GM12878 (cell line): Measurements from ENCODE around the gene EVA1A. TPM values are rescaled to one million over a fixed set of nuclear protein-coding genes. Genes with fewer than 3 reads are reported as not detected.

ENCODE experiments used
- ATAC-seq: fragments of 200-7000 bp; cut with Tn5 transposase; 3 replicates; pipeline ENCODE4 v1.9.1; 2020; ENCODE audit warnings: mild to moderate bottlenecking, moderate library complexity
- BruUV-seq: library from RNA; stranded (reverse); fragments of 400-500 nt; replicated peaks from 2 replicates; lab custom pipeline; 2021; lab: Mats Ljungman, UMichigan
- CTCF ChIA-PET: fragments of 300-600 bp; sonication (Branson Sonifier 250); formaldehyde crosslinking; extraction: SDS; loops from one replicate; lab custom pipeline; 2021; ENCODE audit warnings: inconsistent platforms; lab: Yijun Ruan, JAX
- POLR2A ChIA-PET: fragments of 350-600 bp; formaldehyde crosslinking; extraction: SDS; loops from one replicate; lab custom pipeline; 2021; ENCODE audit warnings: inconsistent platforms; lab: Charles Lee
- RAD21 ChIA-PET: fragments of 300-600 bp; sonication (Branson Sonifier 250); formaldehyde crosslinking; loops from one replicate; lab custom pipeline; 2023; ENCODE audit warnings: antibody characterized with exemption; ENCODE audit not compliant: unreplicated experiment; lab: Charles Lee
- SMC1A ChIA-PET: fragments of 300-600 bp; sonication (Branson Sonifier 250); formaldehyde crosslinking; loops from one replicate; lab custom pipeline; 2023; ENCODE audit not compliant: unreplicated experiment, uncharacterized antibody; lab: Charles Lee
- DNase-seq: peaks from one replicate; pipeline ENCODE4 v3.0.0-alpha.2; 2011; ENCODE audit warnings: low read depth, low spot score
- FAIRE-seq: peaks from 3 replicates; lab custom pipeline; 2011; peaks lifted over from hg19 to GRCh38; lab: Jason Lieb, UNC
- H2AFZ ChIP-seq: 2 replicates; pipeline ENCODE4 v1.6.0; 2011; ENCODE audit warnings: low read depth, low read length, control low read depth; ENCODE audit not compliant: control insufficient read depth
- H3K27ac ChIP-seq: 2 replicates; pipeline ENCODE4 v1.5.1; 2011; ENCODE audit warnings: control low read depth; ENCODE audit not compliant: control insufficient read depth, insufficient read depth
- H3K27me3 ChIP-seq, 2 experiments: replicated peaks in 1 of 2; 2 replicates each; pipeline versions ENCODE4 v1.6.0 to v1.6.1; 2011; ENCODE audit warnings: low read length in 1 of 2; ENCODE audit not compliant: control insufficient read depth in 2 of 2, insufficient read depth in 2 of 2
- H3K36me3 ChIP-seq, 2 experiments: 2 replicates each; pipeline ENCODE4 v1.5.1; 2011; ENCODE audit warnings: low read length in 1 of 2; ENCODE audit not compliant: control insufficient read depth in 2 of 2, insufficient read depth in 2 of 2
- H3K4me1 ChIP-seq: 2 replicates; pipeline ENCODE4 v1.6.1; 2011; ENCODE audit warnings: mild to moderate bottlenecking, low read length, moderate library complexity, mixed read lengths; ENCODE audit not compliant: control insufficient read depth, insufficient read depth
- H3K4me2 ChIP-seq: 2 replicates; pipeline ENCODE4 v1.6.0; 2011; ENCODE audit warnings: control low read depth; ENCODE audit not compliant: control insufficient read depth, insufficient read depth
- H3K4me3 ChIP-seq: fragments of 200-600 bp; sonication (generic); 2 replicates; pipeline ENCODE4 v1.5.1; 2016
- H3K79me2 ChIP-seq: 2 replicates; pipeline ENCODE4 v1.6.0; 2011; ENCODE audit warnings: low read length; ENCODE audit not compliant: control insufficient read depth, insufficient read depth
- H3K9ac ChIP-seq: 2 replicates; pipeline ENCODE4 v1.8.0; 2011; ENCODE audit warnings: low read length, control low read depth, mixed read lengths; ENCODE audit not compliant: control insufficient read depth, insufficient read depth
- H3K9me3 ChIP-seq: replicated peaks from 3 replicates; pipeline ENCODE4 v1.5.1; 2011; ENCODE audit warnings: mild to moderate bottlenecking, low read length; ENCODE audit not compliant: control insufficient read depth, insufficient read depth
- H4K20me1 ChIP-seq: 2 replicates; pipeline ENCODE4 v1.6.0; 2011; ENCODE audit not compliant: control insufficient read depth, insufficient read depth
- ATF7 ChIP-seq: fragments of 450-650 bp; IDR thresholded peaks from 2 replicates; pipeline ENCODE4 v1.6.1; 2016; ENCODE audit warnings: low read depth, mild to moderate bottlenecking
- CHD4 ChIP-seq: fragments of 200-600 bp; sonication (generic); IDR thresholded peaks from 2 replicates; pipeline ENCODE4 v1.6.1; 2016; ENCODE audit warnings: mild to moderate bottlenecking
- E2F8 ChIP-seq: fragments of 450-650 bp; IDR thresholded peaks from 2 replicates; pipeline ENCODE4 v1.6.1; 2018; ENCODE audit warnings: mild to moderate bottlenecking, low read depth, moderate library complexity; ENCODE audit not compliant: partially characterized antibody
- E4F1 ChIP-seq: fragments of 450-650 bp; IDR thresholded peaks from 2 replicates; pipeline ENCODE4 v1.6.1; 2018; ENCODE audit warnings: borderline replicate concordance, mild to moderate bottlenecking; ENCODE audit not compliant: partially characterized antibody
- EED ChIP-seq: sonication (generic); IDR thresholded peaks from 2 replicates; pipeline ENCODE4 v1.6.1; 2016; ENCODE audit warnings: antibody characterized with exemption, low read depth
- MEF2B ChIP-seq: fragments of 450-650 bp; IDR thresholded peaks from 2 replicates; pipeline ENCODE4 v1.6.1; 2018; ENCODE audit warnings: mild to moderate bottlenecking, moderate library complexity; ENCODE audit not compliant: partially characterized antibody, poor library complexity, severe bottlenecking
- MXI1 ChIP-seq: fragments of 150-350 bp; IDR thresholded peaks from 2 replicates; pipeline ENCODE4 v1.6.1; 2011; ENCODE audit warnings: low read depth, mild to moderate bottlenecking, inconsistent platforms, low read length, improper control_type of control experiment
- PKNOX1 ChIP-seq: fragments of 450-650 bp; IDR thresholded peaks from 2 replicates; pipeline ENCODE4 v1.6.1; 2016; ENCODE audit warnings: mild to moderate bottlenecking
- SMC3 ChIP-seq: IDR thresholded peaks from 2 replicates; pipeline ENCODE4 v1.6.1; 2011; ENCODE audit warnings: low read length, improper control_type of control experiment, borderline replicate concordance
- YBX1 ChIP-seq: fragments of 450-650 bp; IDR thresholded peaks from 2 replicates; pipeline ENCODE4 v1.6.1; 2016; ENCODE audit warnings: antibody characterized with exemption
- WGBS: methylation state at CpG from one replicate; pipeline ENCODE4 v1.1.6; 2016; ENCODE audit warnings: low lambda C conversion rate; ENCODE audit not compliant: insufficient replicate concordance, insufficient coverage; ENCODE audit errors: missing lambda C conversion rate; 5-methylcytosine and 5-hydroxymethylcytosine counted together
- in situ Hi-C: fragments of 300-500 bp; cut with MboI; formaldehyde crosslinking; loops from 9 replicates; pipeline ENCODE4 v1.14.3; 2018; ENCODE audit warnings: mixed read lengths
- intact Hi-C: fragments of 100-400 bp; cut with micrococcal nuclease; formaldehyde crosslinking; loops from one replicate; pipeline ENCODE4 v1.14.2; 2022; ENCODE audit not compliant: unreplicated experiment
- polyA plus RNA-seq, 11 experiments: library from polyadenylated mRNA; depleted of rRNA in 4 of 11; unstranded in 6 of 11; stranded (reverse) in 5 of 11; fragments of >200 nt; fragmentation: Nextera tagmentation in 4 of 11; fragmentation: Illumina TruSeq in 1 of 11; extraction: Ambion mirVana in 4 of 11; extraction: Trizol in 1 of 11; gene quantifications; 1 replicate in 1 of 11; 2 replicates in 10 of 11; pipeline versions ENCODE4 v1.2.1 to v1.2.3, GENCODE V29; 2011 to 2016; ENCODE audit warnings: inconsistent platforms in 2 of 11, missing spikeins in 2 of 11, low read depth in 1 of 11
- total RNA-seq, 4 experiments: library from RNA; depleted of rRNA in 3 of 4; stranded (reverse); fragments of >200 nt in 3 of 4; fragmentation: Illumina TruSeq in 1 of 4; extraction: Trizol in 1 of 4; gene quantifications; 2 replicates each; pipeline versions ENCODE4 v1.2.1 to v1.2.3, GENCODE V29; 2013 to 2021

Gene EVA1A
- total and polyA plus RNA-seq, 10 of the 15 experiments (the other 5 are each of a cell fraction or from before 2014, with no cell fraction given): 0.13 to 1.0 (median 0.34) TPM; not detected in 5

- whole genome bisulfite sequencing: 2% methylated on average over 3 of the region's 3 CpGs
- SMC1A ChIA-PET: no interaction called here
- in situ Hi-C loops: no loop called here
These were observed 2.9 kb upstream of the EVA1A start for GRCh38 chr2:75563591-75563990.

More at GRCh38 chr2:75563591-75563990, 2.9 kb upstream of the EVA1A start:
- H2AFZ ChIP-seq: no peak overlapping the region
- H3K4me3 ChIP-seq: no peak overlapping the region
- no peak for FAIRE-seq
- TF ChIP-seq SMC3 (no peak), CHD4 (no peak), PKNOX1 (no peak), MXI1 (no peak), E4F1 (no peak), EED (no peak), E2F8 (no peak), YBX1 (no peak), ATF7 (no peak), MEF2B (no peak)
- TF ChIP-seq, all 136 proteins: peak for 0
- Histone ChIP-seq H3K9ac (no peak overlapping the region), H3K9me3 (no peaks in the 10 kb centered on the region), H3K36me3 (no peaks in the 10 kb centered on the region), H3K4me2 (no peak overlapping the region), H3K27ac (no peak overlapping the region), H3K4me1 (no peaks in the 10 kb centered on the region), H3K79me2 (no peaks in the 10 kb centered on the region), H4K20me1 (no peaks in the 10 kb centered on the region), H3K27me3 (peaks cover 2 to 7% of the 10 kb centered on the region in 2 experiments; a peak in 3 of 4 replicates)
- ChIA-PET POLR2A (no interaction called here), RAD21 (no interaction called here), CTCF (interaction anchor here (1.2 to 1.3 kb wide), 2 partner anchors 10 to 45 kb away, joined by 3 to 5 read pairs; no protein-coding TSS in a partner anchor)
- ATAC-seq: no peak
- intact Hi-C loops: no loop called here
- BruUV-seq: no TSS peak
- no peak for DNase-seq
